Esophagus squamous epithelium (tissue), 4 donors: ENCODE measurements around the gene COX6B1.

Experiments
- POLR2A ChIP-seq, 4 donors: fragments of 450-650 bp; IDR thresholded peaks; one replicate each; pipeline ENCODE4 v1.6.1; 2017; ENCODE audit warnings: antibody characterized with exemption in 4 of 4, mild to moderate bottlenecking in 4 of 4, moderate library complexity in 3 of 4
- TF ChIP-seq, protein P1 (sequence below), 6 experiments: fragments of 450-650 bp in 4 of 6; fragments of 200-600 bp in 2 of 6; sonication (generic) in 2 of 6; IDR thresholded peaks; one replicate each; pipeline ENCODE4 v1.5.1; 2016 to 2019; ENCODE audit warnings: antibody characterized with exemption in 6 of 6, mild to moderate bottlenecking in 4 of 6, moderate library complexity in 4 of 6

DNA sequence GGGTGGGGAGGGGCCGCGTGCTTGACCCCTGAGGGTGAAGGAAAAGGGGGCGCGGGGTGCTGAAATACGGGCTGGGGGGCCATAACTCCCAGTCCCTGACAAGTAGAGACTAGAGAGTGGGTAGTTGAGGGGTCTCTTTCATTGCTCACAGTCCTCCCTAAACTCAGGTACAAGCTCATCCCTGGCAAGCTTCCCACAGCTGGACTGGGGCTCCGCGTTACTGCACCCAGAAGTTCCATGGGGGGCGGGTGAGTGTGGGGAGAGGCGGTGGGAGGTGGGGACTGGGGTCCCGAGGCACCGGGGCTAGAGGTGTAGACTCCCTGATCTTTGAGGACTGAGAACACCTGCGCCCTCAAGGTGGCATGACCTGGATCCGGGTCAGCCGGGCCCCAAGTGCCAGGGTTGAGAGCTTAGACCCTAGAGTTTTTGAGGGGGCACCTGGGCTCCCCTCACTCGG lies 5.3 kb upstream of the COX6B1 start:
- TF ChIP-seq POLR2A (IDR thresholded peaks at IDR 0.05), result no peak
- TF ChIP-seq, protein P1, sequence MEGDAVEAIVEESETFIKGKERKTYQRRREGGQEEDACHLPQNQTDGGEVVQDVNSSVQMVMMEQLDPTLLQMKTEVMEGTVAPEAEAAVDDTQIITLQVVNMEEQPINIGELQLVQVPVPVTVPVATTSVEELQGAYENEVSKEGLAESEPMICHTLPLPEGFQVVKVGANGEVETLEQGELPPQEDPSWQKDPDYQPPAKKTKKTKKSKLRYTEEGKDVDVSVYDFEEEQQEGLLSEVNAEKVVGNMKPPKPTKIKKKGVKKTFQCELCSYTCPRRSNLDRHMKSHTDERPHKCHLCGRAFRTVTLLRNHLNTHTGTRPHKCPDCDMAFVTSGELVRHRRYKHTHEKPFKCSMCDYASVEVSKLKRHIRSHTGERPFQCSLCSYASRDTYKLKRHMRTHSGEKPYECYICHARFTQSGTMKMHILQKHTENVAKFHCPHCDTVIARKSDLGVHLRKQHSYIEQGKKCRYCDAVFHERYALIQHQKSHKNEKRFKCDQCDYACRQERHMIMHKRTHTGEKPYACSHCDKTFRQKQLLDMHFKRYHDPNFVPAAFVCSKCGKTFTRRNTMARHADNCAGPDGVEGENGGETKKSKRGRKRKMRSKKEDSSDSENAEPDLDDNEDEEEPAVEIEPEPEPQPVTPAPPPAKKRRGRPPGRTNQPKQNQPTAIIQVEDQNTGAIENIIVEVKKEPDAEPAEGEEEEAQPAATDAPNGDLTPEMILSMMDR (IDR thresholded peaks at IDR 0.05), result no peak
